Thyroid gland (tissue), 4 donors: ENCODE results near the gene PAK5. TPM values are rescaled to one million over a fixed set of nuclear protein-coding genes. Genes with fewer than 3 reads are reported as not detected.

Experiments
- DNase-seq, 2 donors: peaks; one replicate each; pipeline ENCODE4 v3.0.0-alpha.2; 2019
- H3K27ac ChIP-seq, 3 donors: fragments of 200-600 bp; sonication (generic); 1 replicate in 2 of 3; 2 replicates in 1 of 3; pipeline ENCODE4 v1.5.1; 2016 to 2019; ENCODE audit warnings: mild to moderate bottlenecking in 1 of 3, moderate library complexity in 1 of 3
- H3K27me3 ChIP-seq: fragments of 200-600 bp; sonication (generic); one replicate; pipeline ENCODE4 v1.5.1; 2019
- H3K36me3 ChIP-seq, 2 donors: fragments of 200-600 bp; sonication (generic); one replicate each; pipeline ENCODE4 v1.5.1; 2016 to 2019
- H3K4me1 ChIP-seq, 2 donors: fragments of 200-600 bp; sonication (generic); one replicate each; pipeline ENCODE4 v1.5.1; 2017 to 2019
- H3K4me3 ChIP-seq, 3 donors: fragments of 200-600 bp; sonication (generic); replicated peaks in 1 of 3; 1 replicate in 2 of 3; 2 replicates in 1 of 3; pipeline ENCODE4 v1.5.1; 2016; ENCODE audit warnings: mild to moderate bottlenecking in 1 of 3
- H3K9me3 ChIP-seq: fragments of 200-600 bp; sonication (generic); one replicate; pipeline ENCODE4 v1.5.1; 2017
- POLR2A ChIP-seq, 2 donors: fragments of 450-650 bp; IDR thresholded peaks; one replicate each; pipeline ENCODE4 v1.6.1; 2017; ENCODE audit warnings: antibody characterized with exemption in 2 of 2, mild to moderate bottlenecking in 2 of 2, moderate library complexity in 1 of 2
- WGBS, 2 donors: methylation state at CpG; one replicate each; pipeline ENCODE4 v1.1.5; 2017; 5-methylcytosine and 5-hydroxymethylcytosine counted together
- intact Hi-C: fragments of 100-400 bp; cut with DNase I; formaldehyde crosslinking; loops from one replicate; pipeline ENCODE4 v1.15.1; 2023
- total RNA-seq, 4 donors: library from RNA; depleted of rRNA; stranded (reverse); fragments of >200 nt; gene quantifications; one replicate each; pipeline ENCODE4 v1.2.3, GENCODE V29; 2016
- TF ChIP-seq, protein P1 (sequence below), 6 experiments: fragments of 200-600 bp in 3 of 6; fragments of 450-650 bp in 3 of 6; sonication (generic) in 3 of 6; IDR thresholded peaks; one replicate each; pipeline ENCODE4 v1.5.1; 2016 to 2019; ENCODE audit warnings: antibody characterized with exemption in 6 of 6, mild to moderate bottlenecking in 2 of 6, inconsistent platforms in 1 of 6, moderate library complexity in 1 of 6

Gene PAK5
- total RNA-seq, 4 donors from 2014 or later: 0.13 to 0.33 TPM; not detected in 2

DNA sequence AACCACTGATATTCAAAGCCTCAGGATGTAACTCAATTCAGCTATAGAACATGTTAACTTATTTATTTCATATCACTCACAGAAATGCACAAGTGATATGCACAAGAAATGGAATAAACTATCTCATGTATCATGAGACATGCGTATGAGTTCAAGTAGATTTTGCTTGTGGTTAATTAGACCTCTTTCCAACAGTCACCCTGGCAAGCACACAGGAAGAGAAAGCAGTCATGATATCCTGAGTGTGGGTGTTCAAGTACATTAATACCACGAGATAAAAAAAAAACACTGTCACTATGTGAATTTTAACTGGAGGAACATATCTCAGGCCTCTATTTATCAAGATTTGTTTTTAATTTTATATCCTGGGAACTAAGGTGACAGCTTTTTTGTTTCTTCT is 260.3 kb downstream of the PAK5 start:
- Histone ChIP-seq H3K36me3 (no peaks in the 10 kb centered on the region), H3K27me3 (no peaks in the 10 kb centered on the region), H3K4me1 (no peaks in the 10 kb centered on the region), H3K4me3 (no peak overlapping the region), H3K27ac (no peak overlapping the region), H3K9me3 (no peaks in the 10 kb centered on the region)
- TF ChIP-seq, protein P1, sequence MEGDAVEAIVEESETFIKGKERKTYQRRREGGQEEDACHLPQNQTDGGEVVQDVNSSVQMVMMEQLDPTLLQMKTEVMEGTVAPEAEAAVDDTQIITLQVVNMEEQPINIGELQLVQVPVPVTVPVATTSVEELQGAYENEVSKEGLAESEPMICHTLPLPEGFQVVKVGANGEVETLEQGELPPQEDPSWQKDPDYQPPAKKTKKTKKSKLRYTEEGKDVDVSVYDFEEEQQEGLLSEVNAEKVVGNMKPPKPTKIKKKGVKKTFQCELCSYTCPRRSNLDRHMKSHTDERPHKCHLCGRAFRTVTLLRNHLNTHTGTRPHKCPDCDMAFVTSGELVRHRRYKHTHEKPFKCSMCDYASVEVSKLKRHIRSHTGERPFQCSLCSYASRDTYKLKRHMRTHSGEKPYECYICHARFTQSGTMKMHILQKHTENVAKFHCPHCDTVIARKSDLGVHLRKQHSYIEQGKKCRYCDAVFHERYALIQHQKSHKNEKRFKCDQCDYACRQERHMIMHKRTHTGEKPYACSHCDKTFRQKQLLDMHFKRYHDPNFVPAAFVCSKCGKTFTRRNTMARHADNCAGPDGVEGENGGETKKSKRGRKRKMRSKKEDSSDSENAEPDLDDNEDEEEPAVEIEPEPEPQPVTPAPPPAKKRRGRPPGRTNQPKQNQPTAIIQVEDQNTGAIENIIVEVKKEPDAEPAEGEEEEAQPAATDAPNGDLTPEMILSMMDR (IDR thresholded peaks at IDR 0.05): no peak
- TF ChIP-seq POLR2A (IDR thresholded peaks at IDR 0.05): no peak
- intact Hi-C loops: no loop called here
- no peak for DNase-seq
- 55 to 69% methylated on average over 2 of the region's 2 CpGs for WGBS, 2 donors

DNA sequence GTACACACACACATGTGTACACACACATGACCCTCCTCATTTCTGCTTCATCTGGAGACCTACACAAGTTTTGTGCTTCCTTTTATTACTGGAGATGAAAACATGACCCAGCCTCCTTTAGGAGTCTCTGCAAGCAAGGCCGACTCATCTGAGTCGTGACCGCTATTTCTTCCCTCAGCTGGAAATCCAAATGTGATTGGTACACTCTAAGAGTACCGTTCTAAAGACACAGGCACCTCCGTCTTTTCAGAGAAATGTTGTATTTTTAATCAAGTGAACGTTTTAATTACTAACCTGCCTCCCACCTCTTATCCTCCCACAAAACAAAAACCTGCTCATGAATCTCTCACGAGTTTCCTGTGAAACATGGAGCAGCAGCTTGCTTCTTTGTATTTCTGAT is 261.5 kb downstream of the PAK5 start:
- Histone ChIP-seq H3K4me3 (no peak overlapping the region), H3K4me1 (no peaks in the 10 kb centered on the region), H3K27ac (no peak overlapping the region), H3K36me3 (no peaks in the 10 kb centered on the region), H3K27me3 (no peaks in the 10 kb centered on the region), H3K9me3 (no peaks in the 10 kb centered on the region)
- intact Hi-C loops: no loop called here
- no peak for DNase-seq
- TF ChIP-seq POLR2A (IDR thresholded peaks at IDR 0.05): no peak
- TF ChIP-seq, protein P1 (IDR thresholded peaks at IDR 0.05): no peak
- 80 to 81% methylated on average over 7 of the region's 7 CpGs for WGBS, 2 donors

DNA sequence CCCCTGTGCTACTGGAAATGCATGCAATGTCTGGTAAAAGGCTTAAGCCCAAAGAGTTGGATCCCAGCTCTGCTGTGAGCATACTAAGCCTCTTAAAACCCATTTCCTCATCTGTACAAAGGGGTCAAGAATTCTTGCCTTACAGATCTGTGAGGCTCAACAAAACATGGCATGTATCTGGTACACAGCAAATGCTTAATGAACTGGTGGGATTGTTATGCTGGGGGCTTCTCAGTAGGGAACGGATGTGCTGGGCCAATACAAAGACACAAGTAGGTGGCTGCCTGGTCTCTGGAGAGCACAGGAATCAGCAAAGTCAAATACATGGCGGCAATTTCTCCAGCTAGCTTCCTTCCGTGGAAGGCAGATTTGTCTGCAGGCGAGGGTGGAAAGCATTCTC is 262.2 kb downstream of the PAK5 start:
- intact Hi-C loops: no loop called here
- DNase-seq: no peak
- WGBS, 2 donors: 84 to 86% methylated on average over 4 of the region's 4 CpGs

DNA sequence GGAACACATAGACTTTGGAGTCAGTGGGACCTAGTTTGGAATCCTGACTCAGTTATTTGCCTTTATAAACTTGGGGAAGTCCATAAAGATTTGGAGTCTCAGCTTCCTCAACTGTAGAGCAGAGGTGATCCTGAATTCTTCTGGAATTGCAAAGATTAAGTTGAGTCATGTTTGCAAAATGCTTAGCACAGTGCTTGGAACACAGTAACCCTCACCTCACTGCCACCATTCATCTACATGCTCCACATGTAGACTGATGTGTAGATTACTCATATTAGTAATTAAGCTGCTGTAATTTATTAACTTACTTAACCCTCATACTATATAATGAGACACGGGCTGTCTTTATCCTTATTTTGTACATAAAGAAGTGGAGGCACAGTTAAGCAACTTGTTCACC is 263.0 kb downstream of the PAK5 start:
- no peak overlapping the region for H3K4me3 ChIP-seq
- H3K27me3 ChIP-seq: no peaks in the 10 kb centered on the region
- no peak overlapping the region for H3K27ac ChIP-seq
- 95 to 97% methylated on average over 1 of the region's 1 CpG for WGBS, 2 donors
- no peaks in the 10 kb centered on the region for H3K9me3 ChIP-seq
- no peaks in the 10 kb centered on the region for H3K4me1 ChIP-seq
- no peak for DNase-seq
- intact Hi-C loops: no loop called here
- TF ChIP-seq, protein P1 (IDR thresholded peaks at IDR 0.05): no peak
- TF ChIP-seq POLR2A (IDR thresholded peaks at IDR 0.05): no peak
- H3K36me3 ChIP-seq: no peaks in the 10 kb centered on the region

More for the DNA sequence above, 262.2 kb downstream of the PAK5 start:
- Histone ChIP-seq H3K9me3 (no peaks in the 10 kb centered on the region), H3K27ac (no peak overlapping the region), H3K27me3 (no peaks in the 10 kb centered on the region), H3K4me3 (no peak overlapping the region), H3K4me1 (no peaks in the 10 kb centered on the region), H3K36me3 (no peaks in the 10 kb centered on the region)
- TF ChIP-seq, protein P1 (IDR thresholded peaks at IDR 0.05): no peak
- no peak for TF ChIP-seq POLR2A (IDR thresholded peaks at IDR 0.05)

DNA sequence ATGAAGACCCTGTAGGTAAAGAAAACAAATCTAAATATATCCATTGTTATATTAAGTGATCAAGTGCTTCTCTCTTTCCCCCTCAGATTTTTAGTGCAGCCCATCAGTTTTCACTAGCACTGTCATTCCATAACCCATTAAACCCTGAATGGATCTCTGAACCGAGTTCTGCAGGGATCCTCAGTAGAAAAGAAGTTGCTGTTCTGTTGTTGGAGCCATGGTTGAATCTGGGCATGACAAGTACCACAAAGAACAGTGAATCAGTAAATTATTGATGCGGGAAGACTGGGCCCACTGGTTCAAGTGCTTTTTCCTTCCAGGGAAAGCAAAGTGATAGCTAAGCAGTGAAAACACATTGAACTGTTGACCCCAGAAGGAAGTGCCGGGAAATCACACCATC is 264.1 kb downstream of the PAK5 start:
- Histone ChIP-seq H3K27me3 (no peaks in the 10 kb centered on the region), H3K4me1 (no peaks in the 10 kb centered on the region), H3K36me3 (no peaks in the 10 kb centered on the region), H3K9me3 (no peaks in the 10 kb centered on the region), H3K27ac (no peak overlapping the region), H3K4me3 (no peak overlapping the region)
- no peak for DNase-seq
- intact Hi-C loops: no loop called here
- no peak for TF ChIP-seq POLR2A (IDR thresholded peaks at IDR 0.05)
- TF ChIP-seq, protein P1 (IDR thresholded peaks at IDR 0.05): no peak
- 70 to 78% methylated on average over 3 of the region's 3 CpGs for WGBS, 2 donors
